ENCODE data around the gene SHC3.

The SHC3 gene

GRCh38 chr9:89168901-89169813 lies 9.5 kb downstream of the SHC3 start:
- Histone ChIP-seq H3K4me3 (ENCODE audit: severe bottlenecking) (no peak overlapping the region), H3K4me1 (ENCODE audit: insufficient read depth, poor library complexity, severe bottlenecking) (no peaks in the 10 kb centered on the region), H3K36me3 (ENCODE audit: low read depth) (no peaks in the 10 kb centered on the region), H3K9me3 (ENCODE audit: severe bottlenecking) (no peaks in the 10 kb centered on the region), H3K27me3 (ENCODE audit: insufficient read depth, poor library complexity, severe bottlenecking) (no peaks in the 10 kb centered on the region), H3K27ac (ENCODE audit: poor library complexity, severe bottlenecking) (no peak overlapping the region)
- ATAC-seq (ENCODE audit: low read depth) (peak; percentile 25; the same call in 1 of the 3 replicates), DNase-seq (ENCODE audit: low spot score) (no peak)
- no peak for TF ChIP-seq CTCF (IDR thresholded peaks at IDR 0.05; ENCODE audit: poor library complexity, severe bottlenecking)

GRCh38 chr9:89167788-89168187 lies 10.8 kb downstream of the SHC3 start:
- Histone ChIP-seq H3K4me1 (ENCODE audit: insufficient read depth, poor library complexity, severe bottlenecking) (no peaks in the 10 kb centered on the region), H3K9me3 (ENCODE audit: severe bottlenecking) (no peaks in the 10 kb centered on the region), H3K36me3 (ENCODE audit: low read depth) (no peaks in the 10 kb centered on the region), H3K27me3 (ENCODE audit: insufficient read depth, poor library complexity, severe bottlenecking) (no peaks in the 10 kb centered on the region), H3K27ac (ENCODE audit: poor library complexity, severe bottlenecking) (no peak overlapping the region), H3K4me3 (ENCODE audit: severe bottlenecking) (no peak overlapping the region)
- no peak for DNase-seq (ENCODE audit: low spot score)
- ATAC-seq (ENCODE audit: low read depth): no peak
- no peak for TF ChIP-seq CTCF (IDR thresholded peaks at IDR 0.05; ENCODE audit: poor library complexity, severe bottlenecking)

DNA sequence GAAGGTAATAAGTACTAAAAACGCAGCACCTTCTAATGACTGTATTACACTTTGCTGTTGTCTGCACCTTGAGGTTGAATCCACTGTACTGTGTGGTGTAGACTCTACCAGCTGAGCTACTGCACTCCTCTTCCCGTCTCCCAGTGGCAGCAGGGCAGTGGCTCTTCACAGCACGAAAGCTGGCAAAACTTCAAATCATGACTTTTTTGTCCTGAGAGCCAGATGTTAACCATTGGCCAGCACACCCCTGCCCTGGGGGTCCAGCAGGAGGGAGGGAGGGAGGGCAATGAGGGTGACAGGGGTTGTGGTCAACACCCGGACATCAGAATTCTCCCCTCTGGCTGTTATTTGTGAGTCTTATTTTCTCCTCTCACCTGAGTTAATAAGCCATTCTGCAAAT lies 11.8 kb downstream of the SHC3 start:
- H3K4me1 ChIP-seq (ENCODE audit: insufficient read depth, poor library complexity, severe bottlenecking): no peaks in the 10 kb centered on the region
- no peaks in the 10 kb centered on the region for H3K36me3 ChIP-seq (ENCODE audit: low read depth)
- ATAC-seq (ENCODE audit: low read depth) (no peak), DNase-seq (ENCODE audit: low spot score) (no peak)
- TF ChIP-seq CTCF (IDR thresholded peaks at IDR 0.05; ENCODE audit: poor library complexity, severe bottlenecking): no peak
- H3K27ac ChIP-seq (ENCODE audit: poor library complexity, severe bottlenecking): no peak overlapping the region
- H3K9me3 ChIP-seq (ENCODE audit: severe bottlenecking): no peaks in the 10 kb centered on the region
- H3K27me3 ChIP-seq (ENCODE audit: insufficient read depth, poor library complexity, severe bottlenecking): no peaks in the 10 kb centered on the region
- H3K4me3 ChIP-seq (ENCODE audit: severe bottlenecking): no peak overlapping the region

GRCh38 chr9:89165880-89166279 lies 12.7 kb downstream of the SHC3 start:
- TF ChIP-seq CTCF (IDR thresholded peaks at IDR 0.05; ENCODE audit: poor library complexity, severe bottlenecking): no peak
- H3K27me3 ChIP-seq (ENCODE audit: insufficient read depth, poor library complexity, severe bottlenecking): no peaks in the 10 kb centered on the region
- H3K4me3 ChIP-seq (ENCODE audit: severe bottlenecking): no peak overlapping the region
- H3K9me3 ChIP-seq (ENCODE audit: severe bottlenecking): peaks cover 3% of the 10 kb centered on the region
- H3K36me3 ChIP-seq (ENCODE audit: low read depth): no peaks in the 10 kb centered on the region
- ATAC-seq (ENCODE audit: low read depth) (no peak), DNase-seq (ENCODE audit: low spot score) (no peak)
- no peak overlapping the region for H3K27ac ChIP-seq (ENCODE audit: poor library complexity, severe bottlenecking)
- no peaks in the 10 kb centered on the region for H3K4me1 ChIP-seq (ENCODE audit: insufficient read depth, poor library complexity, severe bottlenecking)

- Histone ChIP-seq H3K36me3 (ENCODE audit: low read depth) (no peaks in the 10 kb centered on the region), H3K4me3 (ENCODE audit: severe bottlenecking) (no peak overlapping the region), H3K27ac (ENCODE audit: poor library complexity, severe bottlenecking) (no peak overlapping the region), H3K9me3 (ENCODE audit: severe bottlenecking) (peaks cover 3% of the 10 kb centered on the region), H3K4me1 (ENCODE audit: insufficient read depth, poor library complexity, severe bottlenecking) (no peaks in the 10 kb centered on the region), H3K27me3 (ENCODE audit: insufficient read depth, poor library complexity, severe bottlenecking) (no peaks in the 10 kb centered on the region)
- no peak for TF ChIP-seq CTCF (IDR thresholded peaks at IDR 0.05; ENCODE audit: poor library complexity, severe bottlenecking)
- ATAC-seq (ENCODE audit: low read depth) (no peak), DNase-seq (ENCODE audit: low spot score) (no peak)
These were observed 13.3 kb downstream of the SHC3 start for GRCh38 chr9:89165341-89165740.

All from RWPE2 (cell line).